Caco-2 (cell line): ENCODE results near the gene HSPBP1. TPM values are rescaled to one million over a fixed set of nuclear protein-coding genes. Genes with fewer than 3 reads are reported as not detected.

Source experiments
- BruUV-seq: library from RNA; stranded (reverse); fragments of 400-500 nt; replicated peaks from 2 replicates; lab custom pipeline; 2021; lab: Mats Ljungman, UMichigan
- CTCF ChIA-PET: fragments of 300-600 bp; sonication (Branson Sonifier 250); formaldehyde crosslinking; loops from one replicate; lab custom pipeline; 2022; ENCODE audit warnings: antibody characterized with exemption; lab: Charles Lee
- POLR2A ChIA-PET: fragments of 300-600 bp; sonication (Branson Sonifier 250); formaldehyde crosslinking; loops from one replicate; lab custom pipeline; 2022; ENCODE audit warnings: antibody characterized with exemption; lab: Charles Lee
- DNase-seq, 2 experiments: peaks; one replicate each; pipeline versions ENCODE4 v3.0.0 to v3.0.0-alpha.2; 2020 to 2022
- H3K27me3 ChIP-seq: replicated peaks from 2 replicates; pipeline ENCODE4 v1.6.0; 2011; ENCODE audit warnings: low read length; ENCODE audit not compliant: control insufficient read depth, insufficient read depth
- H3K36me3 ChIP-seq: 2 replicates; pipeline ENCODE4 v1.5.1; 2011; ENCODE audit warnings: low read length; ENCODE audit not compliant: control insufficient read depth, insufficient read depth
- H3K4me1 ChIP-seq: fragments of 250-450 bp; sonication (Bioruptor Pico); 2 replicates; pipeline ENCODE4 v1.5.1; 2020; ENCODE audit warnings: mild to moderate bottlenecking
- H3K4me3 ChIP-seq: 2 replicates; pipeline ENCODE4 v1.5.1; 2011; ENCODE audit warnings: low read depth, mild to moderate bottlenecking, control low read depth, low read length
- H3K9me3 ChIP-seq: fragments of 250-450 bp; sonication (Bioruptor Pico); 2 replicates; pipeline ENCODE4 v1.5.1; 2020; ENCODE audit warnings: mild to moderate bottlenecking, moderate library complexity
- H3K27ac Mint-ChIP-seq: one replicate; pipeline ENCODE4 v1.8.0; 2022; ENCODE audit warnings: mixed read lengths; ENCODE audit not compliant: unreplicated experiment
- H3K27me3 Mint-ChIP-seq: one replicate; pipeline ENCODE4 v1.8.0; 2022; ENCODE audit warnings: mixed read lengths; ENCODE audit not compliant: insufficient read depth, unreplicated experiment
- H3K36me3 Mint-ChIP-seq: one replicate; pipeline ENCODE4 v1.8.0; 2022; ENCODE audit warnings: mild to moderate bottlenecking, mixed read lengths; ENCODE audit not compliant: insufficient read depth, unreplicated experiment
- H3K4me1 Mint-ChIP-seq: one replicate; pipeline ENCODE4 v1.8.0; 2022; ENCODE audit warnings: low read depth, mixed read lengths; ENCODE audit not compliant: unreplicated experiment
- H3K4me3 Mint-ChIP-seq: one replicate; pipeline ENCODE4 v1.8.0; 2022; ENCODE audit warnings: mild to moderate bottlenecking, moderate library complexity, mixed read lengths; ENCODE audit not compliant: unreplicated experiment
- H3K9me3 Mint-ChIP-seq: one replicate; pipeline ENCODE4 v1.8.0; 2022; ENCODE audit warnings: mixed read lengths; ENCODE audit not compliant: unreplicated experiment
- intact Hi-C: fragments of 100-400 bp; cut with micrococcal nuclease; formaldehyde crosslinking; loops from one replicate; pipeline ENCODE4 v1.10.0; 2022; ENCODE audit not compliant: unreplicated experiment
- total RNA-seq: library from RNA; stranded (reverse); gene quantifications from 2 replicates; pipeline ENCODE4 v1.2.3, GENCODE V29; 2022
- TF ChIP-seq, protein P1 (sequence below), 2 experiments: fragments of 200-600 bp in 1 of 2; IDR thresholded peaks; 1 replicate in 1 of 2; 2 replicates in 1 of 2; pipeline versions ENCODE4 v1.5.1 to v1.8.0; 2011 to 2022; ENCODE audit warnings: antibody characterized with exemption in 1 of 2, control low read depth in 1 of 2, inconsistent platforms in 1 of 2, low read depth in 1 of 2, low read length in 1 of 2, mild to moderate bottlenecking in 1 of 2, moderate library complexity in 1 of 2; ENCODE audit not compliant: insufficient read depth in 1 of 2, severe bottlenecking in 1 of 2, unreplicated experiment in 1 of 2

The HSPBP1 gene
- total RNA-seq, 1 experiment from 2014 or later, result 69.6 TPM

DNA sequence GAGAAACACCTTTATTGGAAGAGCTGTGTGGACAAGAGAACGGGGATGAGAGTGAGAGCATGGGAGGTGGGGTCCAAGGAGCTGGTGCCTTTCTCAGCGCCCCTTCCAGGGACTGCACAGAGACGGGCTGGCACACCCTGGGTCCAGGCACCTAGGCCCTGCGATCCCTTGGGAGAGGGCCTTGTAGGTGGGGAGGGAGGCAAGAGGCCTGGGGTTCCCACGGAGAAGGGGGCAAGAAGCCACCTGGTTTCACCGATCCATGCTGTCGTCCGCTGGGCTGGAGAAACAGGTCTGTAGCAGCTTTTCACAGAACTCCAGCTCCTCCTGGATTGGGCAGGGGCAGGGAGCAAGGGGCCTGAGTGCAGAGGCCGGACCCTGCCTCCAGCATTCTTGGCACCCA is 17.6 kb downstream of the HSPBP1 start:
- H3K4me3 Mint-ChIP-seq, result no peak overlapping the region
- peaks cover 4% of the 10 kb centered on the region for H3K4me1 Mint-ChIP-seq
- ChIA-PET CTCF (no interaction called here), POLR2A (no interaction called here)
- H3K36me3 Mint-ChIP-seq, result peaks cover 34% of the 10 kb centered on the region
- H3K27ac Mint-ChIP-seq, result no peak overlapping the region
- no peak for DNase-seq
- peaks cover 10% of the 10 kb centered on the region; the same call in 1 of the 2 replicates for H3K4me1 ChIP-seq
- BruUV-seq, result no TSS peak
- peaks cover 12% of the 10 kb centered on the region for H3K9me3 Mint-ChIP-seq
- H3K4me3 ChIP-seq, result no peak overlapping the region
- TF ChIP-seq, protein P1, sequence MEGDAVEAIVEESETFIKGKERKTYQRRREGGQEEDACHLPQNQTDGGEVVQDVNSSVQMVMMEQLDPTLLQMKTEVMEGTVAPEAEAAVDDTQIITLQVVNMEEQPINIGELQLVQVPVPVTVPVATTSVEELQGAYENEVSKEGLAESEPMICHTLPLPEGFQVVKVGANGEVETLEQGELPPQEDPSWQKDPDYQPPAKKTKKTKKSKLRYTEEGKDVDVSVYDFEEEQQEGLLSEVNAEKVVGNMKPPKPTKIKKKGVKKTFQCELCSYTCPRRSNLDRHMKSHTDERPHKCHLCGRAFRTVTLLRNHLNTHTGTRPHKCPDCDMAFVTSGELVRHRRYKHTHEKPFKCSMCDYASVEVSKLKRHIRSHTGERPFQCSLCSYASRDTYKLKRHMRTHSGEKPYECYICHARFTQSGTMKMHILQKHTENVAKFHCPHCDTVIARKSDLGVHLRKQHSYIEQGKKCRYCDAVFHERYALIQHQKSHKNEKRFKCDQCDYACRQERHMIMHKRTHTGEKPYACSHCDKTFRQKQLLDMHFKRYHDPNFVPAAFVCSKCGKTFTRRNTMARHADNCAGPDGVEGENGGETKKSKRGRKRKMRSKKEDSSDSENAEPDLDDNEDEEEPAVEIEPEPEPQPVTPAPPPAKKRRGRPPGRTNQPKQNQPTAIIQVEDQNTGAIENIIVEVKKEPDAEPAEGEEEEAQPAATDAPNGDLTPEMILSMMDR (IDR thresholded peaks at IDR 0.05; ENCODE audit: insufficient read depth in 1 of 2, low read depth in 1 of 2, low read length in 1 of 2, severe bottlenecking in 1 of 2, unreplicated experiment in 1 of 2), result no peak
- intact Hi-C loops, result no loop called here
- H3K36me3 ChIP-seq, result no peaks in the 10 kb centered on the region; the same call in 1 of the 2 replicates
- H3K27me3 Mint-ChIP-seq, result no peaks in the 10 kb centered on the region
- peaks cover 5% of the 10 kb centered on the region; the same call in 1 of the 2 replicates for H3K9me3 ChIP-seq
- H3K27me3 ChIP-seq, result no peaks in the 10 kb centered on the region

DNA sequence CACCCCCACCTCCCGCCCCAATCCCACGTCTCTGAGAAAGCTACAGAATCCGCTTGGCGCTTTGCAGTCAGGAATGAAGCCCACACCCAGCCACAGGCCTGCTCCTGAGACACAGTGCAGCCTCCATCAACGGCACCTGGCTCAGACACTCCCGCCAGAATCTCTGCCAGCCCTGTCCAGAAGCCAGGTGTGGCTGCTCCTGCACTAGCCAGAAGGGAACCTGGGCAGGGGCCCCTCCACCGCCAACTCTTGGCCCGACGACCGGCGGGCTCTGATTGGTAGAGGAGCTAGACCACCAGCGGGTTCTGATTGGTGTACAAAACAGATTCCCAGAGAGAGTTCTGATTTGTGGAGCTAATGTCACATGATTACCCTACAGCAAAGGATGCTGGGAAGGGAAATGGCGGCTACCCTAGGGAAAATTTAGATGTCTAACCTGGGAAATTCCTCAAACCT is 18.2 kb downstream of the HSPBP1 start:
- TF ChIP-seq, protein P1 (IDR thresholded peaks at IDR 0.05; ENCODE audit: insufficient read depth in 1 of 2, low read depth in 1 of 2, low read length in 1 of 2, severe bottlenecking in 1 of 2, unreplicated experiment in 1 of 2), result no peak
- H3K27me3 ChIP-seq, result no peaks in the 10 kb centered on the region
- H3K27me3 Mint-ChIP-seq, result no peaks in the 10 kb centered on the region
- H3K27ac Mint-ChIP-seq, result no peak overlapping the region
- CTCF ChIA-PET, result no interaction called here
- H3K36me3 ChIP-seq, result no peaks in the 10 kb centered on the region; the same call in 1 of the 2 replicates
- no TSS peak for BruUV-seq
- H3K4me3 Mint-ChIP-seq, result no peak overlapping the region
- H3K9me3 ChIP-seq, result peaks cover 3% of the 10 kb centered on the region; the same call in 1 of the 2 replicates
- no peak for DNase-seq
- peaks cover 35% of the 10 kb centered on the region for H3K36me3 Mint-ChIP-seq
- POLR2A ChIA-PET, result interaction anchor here (0.6 kb wide), 1 partner anchor 103 kb away, joined by 3 read pairs; no protein-coding TSS in a partner anchor
- peaks cover 11% of the 10 kb centered on the region for H3K4me1 Mint-ChIP-seq
- peaks cover 15% of the 10 kb centered on the region; the same call in 1 of the 2 replicates for H3K4me1 ChIP-seq
- peaks cover 9% of the 10 kb centered on the region for H3K9me3 Mint-ChIP-seq
- intact Hi-C loops, result no loop called here
- no peak overlapping the region for H3K4me3 ChIP-seq

- Histone ChIP-seq H3K27me3 (no peaks in the 10 kb centered on the region), H3K4me3 (peak overlapping the region; percentile 85), H3K36me3 (peaks cover 3% of the 10 kb centered on the region), H3K9me3 (no peaks in the 10 kb centered on the region), H3K4me1 (peaks cover 23% of the 10 kb centered on the region; the same call in 1 of the 2 replicates)
- peaks cover 23% of the 10 kb centered on the region for H3K4me1 Mint-ChIP-seq
- no peaks in the 10 kb centered on the region for H3K9me3 Mint-ChIP-seq
- intact Hi-C loops, result loop anchor here (1.0 kb wide), 8 partner anchors 21 to 149 kb away; partner anchors contain the start of genes HSPBP1, KMT5C, RPL28 and TMEM86B
- ChIA-PET CTCF (interaction anchor here (0.5 to 1.9 kb wide), 11 partner anchors 11 to 244 kb away, joined by 3 to 12 read pairs (median 4); partner anchors contain the start of genes HSPBP1 and KMT5C), POLR2A (interaction anchor here (0.5 to 1.8 kb wide), 10 partner anchors 10 to 217 kb away, joined by 3 to 22 read pairs (median 8); partner anchors contain the start of genes BRSK1, HSPBP1, KMT5C and TMEM238)
- peak overlapping the region; percentile 77 for H3K27ac Mint-ChIP-seq
- TF ChIP-seq, protein P1 (IDR thresholded peaks at IDR 0.05; ENCODE audit: insufficient read depth in 1 of 2, low read depth in 1 of 2, low read length in 1 of 2, severe bottlenecking in 1 of 2, unreplicated experiment in 1 of 2), result no peak
- H3K27me3 Mint-ChIP-seq, result no peaks in the 10 kb centered on the region
- DNase-seq, result no peak
- H3K4me3 Mint-ChIP-seq, result peak overlapping the region; percentile 94
- H3K36me3 Mint-ChIP-seq, result peaks cover 32% of the 10 kb centered on the region
- BruUV-seq, result TSS peak; percentile 98
Observed at GRCh38 chr19:55259540-55260210, 20.2 kb downstream of the HSPBP1 start.
